Endothelial cell of umbilical vein (primary cell): ENCODE data around the gene DPF1. TPM values are rescaled to one million over a fixed set of nuclear protein-coding genes. Genes with fewer than 3 reads are reported as not detected.

Experiments used
- BruUV-seq: library from RNA; stranded (reverse); fragments of 400-500 nt; replicated peaks from 2 replicates; lab custom pipeline; 2021; lab: Mats Ljungman, UMichigan
- CTCF ChIA-PET: fragments of 300-600, 350-600 bp; sonication (Branson Sonifier 250); formaldehyde crosslinking; loops from one replicate; lab custom pipeline; 2021; ENCODE audit warnings: antibody characterized with exemption, inconsistent platforms; lab: Charles Lee
- POLR2A ChIA-PET: fragments of 300-600, 350-600 bp; sonication (Branson Sonifier 250); formaldehyde crosslinking; loops from one replicate; lab custom pipeline; 2021; ENCODE audit warnings: antibody characterized with exemption, inconsistent platforms; lab: Charles Lee
- DNase-seq: peaks from one replicate; pipeline ENCODE4 v3.0.0-alpha.2; 2011; ENCODE audit warnings: low read depth, low spot score
- FAIRE-seq: peaks from 2 replicates; lab custom pipeline; 2011; peaks lifted over from hg19 to GRCh38; lab: Jason Lieb, UNC
- H2AFZ ChIP-seq: 2 replicates; pipeline ENCODE4 v1.6.0; 2012; ENCODE audit warnings: low read depth, low read length, control low read depth, inconsistent platforms
- H3K27ac ChIP-seq: 2 replicates; pipeline ENCODE4 v1.5.1; 2011; ENCODE audit warnings: low read depth, mild to moderate bottlenecking, control low read depth, low read length, moderate library complexity; ENCODE audit not compliant: insufficient read depth
- H3K27me3 ChIP-seq, 2 experiments: 2 replicates each; pipeline versions ENCODE4 v1.6.0 to v1.6.1; 2011; ENCODE audit warnings: low read length in 2 of 2, mixed read lengths in 1 of 2; ENCODE audit not compliant: control insufficient read depth in 2 of 2, insufficient read depth in 2 of 2
- H3K36me3 ChIP-seq, 2 experiments: 2 replicates in 1 of 2; 3 replicates in 1 of 2; pipeline ENCODE4 v1.5.1; 2011; ENCODE audit warnings: low read length in 2 of 2, mild to moderate bottlenecking in 1 of 2, moderate library complexity in 1 of 2; ENCODE audit not compliant: control insufficient read depth in 2 of 2, insufficient read depth in 2 of 2; ENCODE audit errors: extremely low read depth in 1 of 2
- H3K4me1 ChIP-seq: 3 replicates; pipeline ENCODE4 v1.5.1; 2011; ENCODE audit warnings: mild to moderate bottlenecking, low read length; ENCODE audit not compliant: control insufficient read depth, insufficient read depth; ENCODE audit errors: extremely low read depth
- H3K4me2 ChIP-seq: 2 replicates; pipeline ENCODE4 v1.6.1; 2011; ENCODE audit warnings: low read length, control low read depth, mixed read lengths; ENCODE audit not compliant: insufficient read depth
- H3K4me3 ChIP-seq, 3 experiments: fragments of 200-600 bp in 1 of 3; sonication (generic), shearing (Covaris generic) in 1 of 3; replicated peaks in 1 of 3; 2 replicates each; pipeline ENCODE4 v1.5.1; 2011 to 2016; ENCODE audit warnings: control low read depth in 3 of 3, low read length in 3 of 3, mild to moderate bottlenecking in 2 of 3, inconsistent platforms in 1 of 3, low read depth in 1 of 3, moderate library complexity in 1 of 3; ENCODE audit not compliant: insufficient read depth in 1 of 3
- H3K79me2 ChIP-seq: 2 replicates; pipeline ENCODE4 v1.6.0; 2012; ENCODE audit warnings: low read length, inconsistent platforms; ENCODE audit not compliant: control insufficient read depth, insufficient read depth
- H3K9ac ChIP-seq: replicated peaks from 2 replicates; pipeline ENCODE3; 2011; ENCODE audit warnings: low read length, control low read depth; ENCODE audit not compliant: insufficient read depth; ENCODE audit errors: extremely low read depth
- H3K9me1 ChIP-seq: replicated peaks from 3 replicates; pipeline ENCODE4 v1.6.0; 2011; ENCODE audit warnings: mild to moderate bottlenecking, low read length; ENCODE audit not compliant: control insufficient read depth, insufficient read depth; ENCODE audit errors: extremely low read depth
- H3K9me3 ChIP-seq: replicated peaks from 2 replicates; pipeline ENCODE4 v1.5.1; 2012; ENCODE audit warnings: low read length, inconsistent platforms; ENCODE audit not compliant: control insufficient read depth, insufficient read depth
- H4K20me1 ChIP-seq: replicated peaks from 2 replicates; pipeline ENCODE3; 2011; ENCODE audit warnings: mild to moderate bottlenecking, low read length; ENCODE audit not compliant: control insufficient read depth, insufficient read depth; ENCODE audit errors: extremely low read depth
- GATA2 ChIP-seq: IDR thresholded peaks from 2 replicates; pipeline ENCODE4 v1.7.0; 2011; ENCODE audit warnings: low read depth, mild to moderate bottlenecking, moderate library complexity, mixed read lengths, low read length; ENCODE audit not compliant: insufficient read length, insufficient read depth
- POLR2AphosphoS5 ChIP-seq: IDR thresholded peaks from 2 replicates; pipeline ENCODE4 v1.6.1; 2012; ENCODE audit warnings: low read depth, mild to moderate bottlenecking, control low read depth, low read length, moderate library complexity; ENCODE audit not compliant: insufficient read depth
- dilution Hi-C: fragments of 300-500 bp; cut with MboI; formaldehyde crosslinking; loops from one replicate; pipeline ENCODE4 v1.15.0; 2019; ENCODE audit warnings: low sequenced_read_pairs; ENCODE audit not compliant: extremely low pct_ligation_motif_present
- intact Hi-C: fragments of 100-400 bp; cut with micrococcal nuclease; formaldehyde crosslinking; loops from one replicate; pipeline ENCODE4 v1.10.0; 2022
- polyA plus RNA-seq, 4 experiments: library from polyadenylated mRNA; depleted of rRNA in 3 of 4; stranded (reverse) in 3 of 4; unstranded in 1 of 4; fragments of >200 nt; gene quantifications; 2 replicates each; pipeline versions ENCODE4 v1.2.1 to v1.2.3, GENCODE V29; 2011 to 2012; ENCODE audit warnings: missing spikeins in 1 of 4
- total RNA-seq: library from RNA; stranded (reverse); gene quantifications from 2 replicates; pipeline ENCODE4 v1.2.3, GENCODE V29; 2021
- TF ChIP-seq, protein P1 (sequence below): IDR thresholded peaks from 2 replicates; pipeline ENCODE4 v1.6.1; 2011; ENCODE audit not compliant: insufficient read depth, insufficient read length

The DPF1 gene
- total and polyA plus RNA-seq, 2 donors (not counting 3 experiments of a cell fraction or from before 2014, with no cell fraction given), result 2.0 to 3.9 TPM

DNA sequence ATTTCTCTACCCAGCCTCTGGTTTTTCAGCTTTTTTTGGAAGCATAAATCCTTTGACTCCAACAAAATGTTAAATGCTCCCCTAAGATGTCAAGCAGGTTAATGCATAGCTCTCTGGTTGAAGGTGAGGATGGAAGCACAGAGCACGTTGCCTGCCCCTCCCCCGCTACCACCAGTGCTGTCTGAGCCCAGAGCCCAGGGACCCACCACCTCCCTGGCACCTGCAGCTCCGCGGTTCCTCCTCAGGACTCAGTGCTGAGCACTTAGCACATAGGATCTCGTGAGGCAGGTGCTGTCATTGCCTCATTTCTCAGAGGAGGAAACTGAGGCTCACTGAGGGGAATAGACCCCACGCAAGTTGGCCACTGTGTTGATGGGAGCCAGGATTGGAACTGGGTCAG, 48.6 kb downstream of the DPF1 start:
- no peak overlapping the region for H2AFZ ChIP-seq
- H4K20me1 ChIP-seq, result no peaks in the 10 kb centered on the region
- no peaks in the 10 kb centered on the region for H3K9me1 ChIP-seq
- no peaks in the 10 kb centered on the region for H3K9me3 ChIP-seq
- no peak overlapping the region for H3K4me2 ChIP-seq
- H3K4me1 ChIP-seq, result no peaks in the 10 kb centered on the region
- intact Hi-C loops, result no loop called here
- H3K27ac ChIP-seq, result no peak overlapping the region
- POLR2A ChIA-PET, result no interaction called here
- no peaks in the 10 kb centered on the region for H3K27me3 ChIP-seq
- dilution Hi-C loops, result no loop called here
- no TSS peak for BruUV-seq
- no peak overlapping the region for H3K4me3 ChIP-seq
- FAIRE-seq, result no peak
- CTCF ChIA-PET, result interaction anchor here (0.7 to 1.5 kb wide), 2 partner anchors 8 to 273 kb away, joined by 3 to 4 read pairs; no protein-coding TSS in a partner anchor
- TF ChIP-seq GATA2, result no peak
- no peak for DNase-seq
- no peak overlapping the region for H3K9ac ChIP-seq
- H3K79me2 ChIP-seq, result no peaks in the 10 kb centered on the region
- H3K36me3 ChIP-seq, result peaks cover 0 to 2% of the 10 kb centered on the region in 2 experiments

DNA sequence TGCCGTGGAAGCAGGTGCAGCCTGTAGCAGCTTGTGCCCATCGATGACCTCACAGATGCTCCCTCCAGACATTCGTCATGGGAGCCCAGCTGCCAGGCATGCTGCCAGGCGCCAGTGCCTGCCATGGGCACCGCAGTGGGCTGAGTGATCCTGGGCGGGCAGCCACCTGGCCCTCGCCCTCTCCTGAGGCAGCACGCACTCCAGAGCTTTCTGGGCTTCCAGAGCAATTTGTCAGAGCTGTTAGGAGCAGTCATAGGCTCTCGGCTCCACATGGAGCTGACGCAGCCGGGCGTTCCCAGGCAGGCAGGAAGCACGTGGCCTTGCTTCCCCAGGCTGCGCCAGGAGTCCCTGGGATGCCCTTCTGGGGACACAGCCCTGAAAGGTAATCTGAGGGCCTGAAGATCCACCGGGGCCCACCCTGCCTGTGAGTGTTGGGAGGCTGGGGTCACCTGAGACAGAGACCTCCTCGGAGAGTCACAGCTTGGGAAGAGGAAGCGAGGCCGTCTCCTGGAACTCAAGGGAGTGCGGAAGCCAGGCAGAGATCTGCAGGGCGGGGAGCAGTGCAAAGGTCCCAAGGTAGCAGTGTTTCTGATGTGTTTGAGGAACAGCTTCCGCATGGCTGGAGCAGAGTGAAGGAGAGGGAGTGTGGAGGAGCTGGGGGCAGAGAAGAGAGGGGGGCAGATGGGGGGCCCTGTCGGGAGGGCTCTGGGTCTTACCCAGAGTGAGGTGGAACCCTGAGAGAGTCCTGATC, 50.6 kb downstream of the DPF1 start:
- no peak overlapping the region for H3K4me3 ChIP-seq
- H3K36me3 ChIP-seq, result peaks cover 0 to 2% of the 10 kb centered on the region in 2 experiments
- no peaks in the 10 kb centered on the region for H3K9me1 ChIP-seq
- BruUV-seq, result no TSS peak
- no peak overlapping the region for H2AFZ ChIP-seq
- dilution Hi-C loops, result no loop called here
- FAIRE-seq (no peak), DNase-seq (peak; percentile 17)
- H4K20me1 ChIP-seq, result no peaks in the 10 kb centered on the region
- no peak overlapping the region for H3K27ac ChIP-seq
- no peaks in the 10 kb centered on the region for H3K27me3 ChIP-seq
- ChIA-PET CTCF (interaction anchor here (1.0 to 2.3 kb wide), 2 partner anchors 31 to 271 kb away, joined by 4 to 6 read pairs; no protein-coding TSS in a partner anchor), POLR2A (no interaction called here)
- intact Hi-C loops, result no loop called here
- no peaks in the 10 kb centered on the region for H3K4me1 ChIP-seq
- H3K9me3 ChIP-seq, result no peaks in the 10 kb centered on the region
- TF ChIP-seq, protein P1, sequence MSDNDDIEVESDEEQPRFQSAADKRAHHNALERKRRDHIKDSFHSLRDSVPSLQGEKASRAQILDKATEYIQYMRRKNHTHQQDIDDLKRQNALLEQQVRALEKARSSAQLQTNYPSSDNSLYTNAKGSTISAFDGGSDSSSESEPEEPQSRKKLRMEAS, result peak; percentile 15
- no peak for TF ChIP-seq POLR2AphosphoS5
- H3K9ac ChIP-seq, result no peak overlapping the region
- no peak overlapping the region for H3K4me2 ChIP-seq
- no peaks in the 10 kb centered on the region for H3K79me2 ChIP-seq
